Neural cell (in vitro differentiated cells): Measurements from ENCODE around the gene DLL1.
"Not testable (repeated sequence)": the region's sequence is repeated elsewhere in the genome, so short reads cannot be mapped to it uniquely, and the experiment has no call there.

Source experiments
- EP300 ChIP-seq: fragments of 450-650 bp; conservative IDR thresholded peaks from 2 replicates; pipeline ENCODE4 v1.6.1; 2014; ENCODE audit warnings: antibody characterized with exemption, mild to moderate bottlenecking, moderate library complexity; ENCODE audit not compliant: poor library complexity, severe bottlenecking
- EZH2 ChIP-seq: fragments of 200-600, 300-800 bp; shearing (Covaris generic), sonication (generic); IDR thresholded peaks from 2 replicates; pipeline ENCODE4 v1.6.1; 2014; ENCODE audit warnings: antibody characterized with exemption, low read length, borderline replicate concordance, mild to moderate bottlenecking; ENCODE audit not compliant: insufficient read depth, poor library complexity, severe bottlenecking
- RAD21 ChIP-seq: fragments of 450-650 bp; conservative IDR thresholded peaks from 2 replicates; pipeline ENCODE4 v1.6.1; 2014; ENCODE audit warnings: antibody characterized with exemption, mild to moderate bottlenecking, moderate library complexity
- TF ChIP-seq, protein P1 (sequence below): fragments of 450-650 bp; IDR thresholded peaks from 2 replicates; pipeline ENCODE4 v1.5.1; 2014; ENCODE audit warnings: antibody characterized with exemption, mild to moderate bottlenecking, moderate library complexity; ENCODE audit not compliant: poor library complexity, severe bottlenecking

DNA sequence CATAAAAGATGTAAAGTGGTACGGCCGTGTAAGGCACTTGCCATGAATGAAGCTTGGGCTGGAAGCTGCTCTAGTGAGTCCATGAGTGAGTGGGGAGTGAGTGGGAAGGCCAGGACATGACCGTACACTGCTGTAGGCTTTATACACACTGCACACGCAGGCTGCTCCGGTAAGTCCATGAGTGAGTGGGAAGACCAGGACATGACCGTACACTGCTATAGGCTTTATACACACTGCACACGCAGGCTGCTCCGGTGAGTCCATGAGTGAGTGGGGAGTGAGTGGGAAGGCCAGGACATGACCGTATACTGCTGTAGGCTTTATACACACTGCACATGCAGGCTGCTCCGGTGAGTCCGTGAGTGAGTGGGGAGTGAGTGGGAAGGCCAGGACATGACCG lies 26.2 kb downstream of the DLL1 start:
- TF ChIP-seq EP300, RAD21, EZH2: not testable (repeated sequence)
- TF ChIP-seq, protein P1, sequence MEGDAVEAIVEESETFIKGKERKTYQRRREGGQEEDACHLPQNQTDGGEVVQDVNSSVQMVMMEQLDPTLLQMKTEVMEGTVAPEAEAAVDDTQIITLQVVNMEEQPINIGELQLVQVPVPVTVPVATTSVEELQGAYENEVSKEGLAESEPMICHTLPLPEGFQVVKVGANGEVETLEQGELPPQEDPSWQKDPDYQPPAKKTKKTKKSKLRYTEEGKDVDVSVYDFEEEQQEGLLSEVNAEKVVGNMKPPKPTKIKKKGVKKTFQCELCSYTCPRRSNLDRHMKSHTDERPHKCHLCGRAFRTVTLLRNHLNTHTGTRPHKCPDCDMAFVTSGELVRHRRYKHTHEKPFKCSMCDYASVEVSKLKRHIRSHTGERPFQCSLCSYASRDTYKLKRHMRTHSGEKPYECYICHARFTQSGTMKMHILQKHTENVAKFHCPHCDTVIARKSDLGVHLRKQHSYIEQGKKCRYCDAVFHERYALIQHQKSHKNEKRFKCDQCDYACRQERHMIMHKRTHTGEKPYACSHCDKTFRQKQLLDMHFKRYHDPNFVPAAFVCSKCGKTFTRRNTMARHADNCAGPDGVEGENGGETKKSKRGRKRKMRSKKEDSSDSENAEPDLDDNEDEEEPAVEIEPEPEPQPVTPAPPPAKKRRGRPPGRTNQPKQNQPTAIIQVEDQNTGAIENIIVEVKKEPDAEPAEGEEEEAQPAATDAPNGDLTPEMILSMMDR: not testable (repeated sequence)
